AG08395 (cell line): ENCODE results near the gene RICTOR.

ENCODE experiments used
- DNase-seq: peaks from one replicate; pipeline ENCODE4 v3.0.0; 2012; ENCODE audit warnings: mixed read lengths, low spot score

Gene RICTOR

DNA sequence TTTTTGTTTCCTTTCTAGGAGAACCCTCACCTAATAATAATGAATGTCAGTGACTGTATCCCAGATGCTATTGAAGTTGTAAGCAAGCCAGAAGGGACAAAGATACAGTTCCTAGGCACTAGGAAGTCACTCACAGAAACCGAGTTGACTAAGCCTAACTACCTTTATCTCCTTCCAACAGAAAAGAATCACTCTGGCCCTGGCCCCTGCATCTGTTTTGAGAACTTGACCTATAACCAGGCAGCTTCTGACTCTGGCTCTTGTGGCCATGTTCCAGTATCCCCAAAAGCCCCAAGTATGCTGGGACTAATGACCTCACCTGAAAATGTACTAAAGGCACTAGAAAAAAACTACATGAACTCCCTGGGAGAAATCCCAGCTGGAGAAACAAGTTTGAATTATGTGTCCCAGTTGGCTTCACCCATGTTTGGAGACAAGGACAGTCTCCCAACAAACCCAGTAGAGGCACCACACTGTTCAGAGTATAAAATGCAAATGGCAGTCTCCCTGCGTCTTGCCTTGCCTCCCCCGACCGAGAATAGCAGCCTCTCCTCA lies 141.3 kb downstream of the RICTOR start:
- DNase-seq, result no peak

DNA sequence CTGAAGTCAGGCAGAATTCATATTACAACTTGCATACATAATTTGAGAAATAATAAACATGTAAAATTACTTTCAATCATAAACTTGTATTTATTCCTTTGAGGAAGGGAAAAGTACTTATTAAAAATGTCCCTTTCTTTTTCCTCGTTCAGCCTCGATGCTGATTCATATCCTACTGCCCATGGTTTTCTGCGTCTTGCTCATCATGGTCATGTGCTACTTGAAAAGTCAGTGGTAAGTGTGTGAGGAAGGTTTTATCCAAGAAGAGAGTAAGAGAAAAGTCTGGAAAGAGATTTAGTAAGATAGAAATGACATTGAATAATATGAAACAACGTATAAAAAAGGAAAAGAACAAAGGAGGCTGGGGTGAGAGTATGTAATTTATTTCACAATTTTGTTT lies 142.5 kb downstream of the RICTOR start:
- no peak for DNase-seq

DNA sequence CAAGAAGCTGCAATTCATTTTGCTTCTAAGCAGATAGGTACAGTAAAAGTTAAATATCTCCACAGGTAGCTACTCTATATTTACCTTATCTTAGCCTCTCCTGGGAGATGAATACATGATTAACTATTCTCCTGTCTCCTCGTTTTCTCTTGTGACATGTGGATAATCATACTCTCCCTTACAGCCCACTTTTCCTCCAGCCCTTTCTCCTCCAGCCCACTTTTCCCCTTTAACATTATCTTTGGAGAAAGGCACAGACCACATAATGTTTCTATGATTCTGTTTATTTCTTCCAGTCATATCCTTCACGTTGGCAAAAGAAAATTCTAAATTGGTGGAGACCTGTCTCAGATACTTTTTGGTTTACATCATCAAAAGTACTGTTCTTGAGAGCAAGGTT lies 144.4 kb downstream of the RICTOR start:
- no peak for DNase-seq

DNA sequence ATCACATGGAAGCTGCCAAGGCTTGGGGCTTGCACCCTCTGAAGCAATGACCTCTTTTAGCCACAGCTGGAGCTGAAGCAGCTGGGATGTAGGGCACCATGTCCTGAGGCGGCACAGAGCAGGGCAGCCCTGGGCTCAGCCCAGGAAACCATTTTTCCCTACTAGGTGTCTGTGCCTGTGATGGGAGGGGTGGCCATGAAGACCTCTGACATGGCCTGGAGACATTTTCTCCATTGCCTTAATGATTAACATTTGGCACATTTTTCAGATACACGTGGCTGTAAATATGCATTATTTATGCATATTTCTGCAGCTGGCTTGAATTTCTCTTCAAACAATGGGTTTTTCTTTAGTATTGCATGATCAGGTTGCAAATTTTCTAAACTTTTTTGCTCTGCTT lies 146.7 kb downstream of the RICTOR start:
- DNase-seq, result no peak

DNA sequence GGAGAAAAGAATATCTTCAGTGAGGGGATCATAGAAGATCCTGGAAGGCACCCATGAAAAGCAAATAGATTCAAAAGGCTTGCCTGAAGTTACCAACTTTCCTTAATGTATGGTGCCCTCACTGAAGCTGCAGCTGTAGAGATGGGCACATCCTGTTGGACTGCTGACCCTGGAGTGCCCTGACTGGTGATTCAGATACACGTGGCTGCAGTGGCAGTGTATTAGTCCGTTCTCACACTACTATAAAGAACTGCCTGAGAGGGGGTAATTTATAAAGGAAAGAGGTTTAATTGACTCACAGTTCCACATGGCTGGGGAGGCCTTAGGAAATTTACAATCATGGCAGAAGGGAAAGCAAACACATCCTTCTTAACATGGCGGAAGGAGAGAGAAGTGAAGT lies 148.1 kb downstream of the RICTOR start:
- DNase-seq, result no peak

DNA sequence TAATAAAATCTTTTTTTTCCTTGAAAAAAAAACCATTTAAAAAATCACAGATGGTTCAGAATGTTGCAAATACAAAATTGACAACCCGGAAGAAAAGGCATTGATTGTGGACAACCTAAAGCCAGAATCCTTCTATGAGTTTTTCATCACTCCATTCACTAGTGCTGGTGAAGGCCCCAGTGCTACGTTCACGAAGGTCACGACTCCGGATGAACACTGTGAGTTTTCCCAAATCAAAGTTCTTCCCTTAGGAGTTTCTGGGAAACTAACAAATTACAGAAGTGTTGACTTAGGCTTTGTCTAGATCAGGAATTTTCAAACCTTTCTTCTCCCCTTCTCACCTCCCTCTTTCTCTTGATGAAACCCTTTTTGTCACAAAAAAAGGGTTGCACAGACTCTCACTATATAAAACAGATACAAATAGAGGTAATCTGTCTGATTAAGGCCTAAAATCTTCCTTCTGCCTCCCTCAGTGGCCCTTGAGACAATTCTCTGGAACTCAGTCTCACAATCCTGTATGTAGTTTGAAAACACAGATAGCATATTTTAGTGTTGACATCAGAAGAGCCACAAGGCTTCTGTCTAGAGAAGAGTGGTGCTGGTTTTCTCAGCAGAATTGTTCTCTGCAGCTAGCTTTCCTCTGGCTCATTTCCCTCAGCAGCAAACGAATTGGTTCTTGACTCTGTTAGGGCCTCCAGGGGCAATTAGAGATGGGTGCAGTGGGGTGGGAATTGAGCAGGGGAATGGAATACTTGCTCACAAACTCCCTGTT lies 148.9 kb downstream of the RICTOR start:
- peak; percentile 81 for DNase-seq

DNA sequence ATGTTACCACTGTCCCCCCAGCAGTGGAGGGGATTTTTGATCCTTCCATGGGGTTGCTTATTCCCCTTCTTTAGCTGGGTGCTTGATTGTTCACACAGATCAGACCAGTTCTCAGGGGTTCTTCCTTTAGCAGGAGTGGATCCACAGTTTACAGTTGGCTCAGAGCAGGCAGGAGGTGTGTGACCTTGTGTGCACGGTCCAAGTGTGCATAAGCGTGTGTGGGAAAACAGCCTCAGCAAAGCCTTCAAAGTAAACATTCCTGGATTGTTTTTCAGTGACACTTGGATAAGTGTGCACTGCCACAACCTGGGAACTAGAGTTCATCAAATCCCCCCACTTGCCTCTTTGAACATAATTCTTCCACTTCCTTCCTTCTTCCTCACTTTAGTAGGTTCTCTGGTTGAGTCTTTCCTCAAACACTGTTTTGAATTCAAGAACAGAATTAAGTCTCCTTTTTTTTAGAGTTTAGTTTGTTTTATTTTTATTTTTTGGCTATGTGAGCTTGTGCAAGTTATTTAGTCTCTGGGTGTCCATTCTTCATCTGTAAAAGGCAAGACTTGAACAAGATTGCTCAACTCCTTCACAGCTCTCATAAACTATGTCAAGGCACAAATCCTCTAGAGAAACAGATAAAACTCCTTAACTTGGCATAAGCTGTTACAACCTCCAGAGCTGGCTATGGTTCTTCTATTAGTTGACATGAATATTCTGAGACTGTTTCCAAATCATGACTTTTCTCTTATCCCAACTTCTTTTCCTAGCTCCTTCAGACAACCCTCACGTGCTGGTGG lies 150.3 kb downstream of the RICTOR start:
- DNase-seq, result peak; percentile 21

DNA sequence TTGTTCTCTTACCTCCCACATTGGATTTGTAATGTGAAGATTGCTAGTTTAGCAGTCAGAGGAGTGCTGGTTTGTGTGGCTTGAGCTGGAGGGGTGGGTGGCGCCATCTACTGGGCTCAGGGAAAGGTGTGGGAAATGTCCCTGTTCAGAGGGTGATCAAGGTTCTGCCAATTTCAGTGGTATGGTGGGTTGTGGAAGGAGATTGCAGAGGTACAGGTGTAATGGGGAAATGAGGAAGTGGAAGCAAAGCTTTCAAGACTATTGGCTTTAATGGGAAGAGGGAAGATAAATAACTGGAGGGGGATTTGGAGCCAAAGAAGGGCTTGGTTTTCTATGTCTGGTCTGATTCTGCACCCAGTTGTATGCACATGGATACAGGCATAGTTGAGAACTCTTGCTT lies 152.0 kb downstream of the RICTOR start:
- peak; percentile 79 for DNase-seq

DNA sequence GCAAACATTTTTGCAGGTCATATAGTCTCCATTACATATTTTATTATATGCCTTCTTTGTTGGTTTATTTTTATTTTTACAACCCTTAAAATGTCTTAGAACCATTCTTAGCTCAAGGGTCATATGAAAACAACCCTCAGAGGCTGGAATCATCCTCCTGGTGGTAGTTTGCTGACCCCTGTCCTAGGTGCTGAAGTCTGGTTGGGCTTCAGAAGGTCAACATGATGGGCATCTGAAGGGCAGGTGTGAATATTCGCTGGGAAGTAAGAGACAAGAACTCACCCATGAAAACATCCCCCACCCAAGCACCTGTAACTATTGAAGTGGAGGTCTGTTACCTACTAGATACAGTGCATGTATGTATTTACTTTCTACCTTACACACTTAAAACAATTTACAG lies 153.0 kb downstream of the RICTOR start:
- DNase-seq, result no peak

DNA sequence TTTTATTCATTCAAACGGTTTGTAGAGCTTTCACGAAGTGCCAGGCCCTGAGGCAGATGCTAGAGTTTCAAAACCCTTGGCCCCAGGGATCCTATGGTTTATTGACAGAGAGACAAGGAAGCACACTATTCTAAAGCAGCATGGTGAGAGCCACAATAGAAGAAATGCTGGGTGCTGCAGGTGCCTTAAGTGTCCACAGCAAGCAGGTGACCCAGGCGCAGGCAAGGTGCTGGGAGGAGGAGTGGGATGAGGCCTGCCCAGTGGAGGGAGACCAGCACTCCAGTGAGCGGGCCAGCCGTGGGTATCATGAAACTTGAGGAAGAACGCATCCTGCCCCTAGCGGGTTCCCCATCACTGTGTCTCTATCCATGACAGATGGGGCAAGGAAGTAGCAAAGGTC lies 157.4 kb downstream of the RICTOR start:
- DNase-seq, result no peak

DNA sequence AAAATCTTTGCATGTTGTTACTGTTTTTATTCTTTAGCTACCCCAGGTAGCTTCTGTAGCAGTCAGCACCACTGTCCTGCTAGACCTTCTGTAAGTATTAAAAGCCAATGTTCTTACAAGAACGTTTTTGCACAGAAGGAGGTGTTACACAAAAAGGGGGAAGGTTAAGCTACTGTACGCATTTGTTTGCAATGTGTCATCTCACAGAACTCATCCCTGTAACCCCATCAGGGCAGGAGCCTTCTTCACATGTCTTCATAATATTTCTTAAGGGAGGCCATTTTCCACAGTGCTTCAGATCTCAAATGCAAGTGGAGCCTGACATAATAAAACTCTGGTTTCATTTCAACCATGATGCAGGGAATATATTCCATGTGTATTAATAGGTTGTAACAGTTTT lies 160.5 kb downstream of the RICTOR start:
- DNase-seq, result no peak

DNA sequence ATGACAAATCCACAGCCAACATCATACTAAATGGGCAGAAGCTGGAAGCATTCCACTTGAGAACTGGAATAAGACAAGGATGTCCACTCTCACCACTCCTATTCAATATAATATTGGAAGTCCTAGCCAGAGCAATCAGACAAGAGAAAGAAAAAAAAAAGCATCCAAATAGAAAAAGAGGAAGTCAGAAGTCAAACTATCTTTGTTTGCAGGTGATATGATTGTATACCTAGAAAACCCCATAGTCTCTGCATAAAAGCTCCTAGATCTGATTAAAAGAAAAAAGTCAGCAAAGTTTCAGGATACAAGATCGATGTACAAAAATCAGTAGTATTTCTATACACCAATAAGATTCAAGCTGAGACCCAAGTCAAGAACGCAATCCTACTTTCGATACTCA lies 162.3 kb downstream of the RICTOR start:
- DNase-seq, result no peak

DNA sequence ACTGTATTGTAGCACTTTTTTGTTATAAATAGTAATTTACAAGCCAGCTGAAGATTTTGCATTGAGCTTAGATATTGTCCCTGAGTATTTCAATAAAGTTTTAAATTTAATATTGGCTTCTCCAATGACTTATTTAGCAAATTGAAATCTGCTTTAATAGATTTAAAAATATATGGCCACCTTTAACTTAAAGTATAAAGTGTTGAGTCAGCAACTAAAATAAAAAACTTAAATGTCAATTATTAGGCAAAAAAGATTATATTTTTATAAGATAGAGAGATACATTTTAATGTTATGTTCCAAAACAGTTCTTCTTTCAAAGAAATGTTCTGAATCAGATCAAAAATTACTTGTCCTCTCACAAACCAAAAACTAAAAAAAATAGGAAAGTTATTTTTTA lies 167.7 kb downstream of the RICTOR start:
- no peak for DNase-seq

DNA sequence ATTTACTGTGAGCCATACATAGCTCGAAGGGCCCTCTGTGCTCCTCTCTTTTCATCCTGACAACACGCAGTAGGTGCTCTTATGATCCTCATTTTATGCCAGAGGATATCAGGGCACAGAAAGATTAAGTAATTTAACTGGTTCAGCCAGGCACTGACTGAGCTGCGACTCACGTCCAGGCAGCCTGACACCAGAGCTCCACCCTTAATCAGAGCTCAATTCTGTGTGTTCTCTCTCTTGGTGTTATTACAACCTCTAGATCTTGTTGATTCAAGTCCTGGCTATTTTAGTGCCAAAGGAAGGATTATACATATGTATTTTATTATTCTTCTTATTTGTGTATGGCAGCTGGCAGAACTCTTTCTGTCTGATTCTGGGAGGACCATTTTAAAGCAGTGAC lies 168.7 kb downstream of the RICTOR start:
- DNase-seq, result peak; percentile 16

DNA sequence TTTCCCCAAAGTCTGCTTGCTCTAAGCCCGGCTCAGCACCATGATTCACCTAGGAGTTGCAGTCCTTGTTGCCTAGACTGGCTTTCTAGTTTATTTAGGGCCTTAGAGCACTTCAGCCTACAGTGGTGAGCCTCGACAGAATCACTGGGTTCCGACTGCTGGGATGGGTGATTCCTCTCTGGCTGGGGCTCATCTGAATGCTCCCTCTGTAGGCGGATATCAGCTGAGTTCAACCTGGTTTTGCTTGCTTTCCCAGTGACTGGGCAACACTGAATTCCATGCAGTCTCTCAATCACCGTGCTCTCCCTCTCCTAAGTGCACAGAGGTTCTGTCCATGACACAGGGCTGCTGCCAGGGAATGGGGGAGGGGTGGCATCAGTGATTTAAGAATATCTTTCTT lies 174.3 kb downstream of the RICTOR start:
- no peak for DNase-seq

DNA sequence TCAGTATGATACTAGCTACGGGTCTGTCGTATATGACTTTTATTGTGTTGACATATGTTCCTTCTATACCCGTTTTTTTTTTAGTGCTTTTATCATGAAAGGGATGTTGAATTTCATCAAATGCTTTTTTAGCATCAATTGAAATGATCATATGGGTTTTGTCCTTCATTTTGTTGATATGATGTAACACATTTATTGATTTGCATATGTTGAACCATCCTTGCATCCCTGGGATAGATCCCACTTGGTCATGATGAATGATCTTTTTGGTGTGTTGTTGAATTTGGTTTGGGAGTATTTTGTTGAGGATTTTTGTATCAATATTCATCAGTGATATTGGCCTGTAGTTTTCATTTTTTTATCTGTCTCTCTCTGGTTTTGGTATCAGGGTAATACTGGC lies 177.4 kb downstream of the RICTOR start:
- DNase-seq, result no peak

DNA sequence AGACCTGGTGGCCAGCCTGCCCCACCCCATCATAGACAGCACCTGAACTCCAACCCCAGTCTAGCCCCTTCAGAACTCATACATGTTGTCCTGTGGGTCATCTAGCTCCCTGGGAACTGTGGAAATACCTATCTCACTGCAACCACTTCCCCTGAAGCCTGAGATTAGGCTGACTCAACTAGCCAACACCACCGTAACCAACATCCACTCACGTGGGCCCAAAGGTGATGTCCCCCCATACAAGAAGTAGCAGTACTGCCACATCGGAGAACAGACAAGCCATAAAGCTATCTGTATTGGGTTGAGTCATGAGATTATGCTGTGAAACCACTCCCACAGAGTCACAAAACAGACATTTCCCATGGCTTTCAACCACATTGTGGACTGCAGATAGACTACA lies 181.8 kb downstream of the RICTOR start:
- DNase-seq, result no peak

DNA sequence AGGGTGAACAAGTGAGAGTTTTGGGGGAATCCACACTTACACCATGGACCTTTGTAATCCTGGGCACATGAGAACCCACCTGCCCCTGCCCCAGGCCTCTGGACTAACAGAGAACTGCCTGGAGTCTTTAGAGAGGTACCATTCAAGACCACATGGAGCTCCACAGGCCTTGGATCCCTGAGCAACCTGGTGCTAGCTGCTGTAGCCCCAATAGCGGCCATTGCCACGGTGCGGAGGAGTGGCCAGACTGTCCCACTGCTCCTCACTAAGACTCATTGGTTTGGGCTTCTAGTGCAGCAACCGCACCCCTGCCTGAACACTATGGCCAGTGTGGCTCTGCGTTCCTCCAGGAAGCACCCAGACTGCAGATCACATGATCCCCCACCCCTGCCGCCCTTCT lies 182.6 kb downstream of the RICTOR start:
- DNase-seq, result no peak

DNA sequence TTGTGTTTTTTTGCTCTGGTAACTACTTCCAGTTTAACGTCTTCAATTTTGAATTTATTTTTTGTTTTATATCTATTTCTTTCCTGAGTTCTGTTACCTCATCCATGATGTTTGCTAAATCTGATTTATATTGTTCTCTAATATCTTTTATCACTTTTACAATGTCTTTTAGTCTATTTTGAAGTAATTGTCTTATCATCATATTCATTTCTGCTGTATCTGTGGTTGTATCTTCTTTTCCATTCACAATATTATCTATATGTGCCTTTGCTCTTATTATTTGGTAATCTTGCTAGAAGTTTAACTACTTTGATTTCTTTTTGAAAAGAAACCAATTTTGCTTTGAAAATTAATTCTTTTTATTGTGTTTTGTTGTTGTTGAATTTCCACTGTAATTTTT lies 184.8 kb downstream of the RICTOR start:
- DNase-seq, result no peak

DNA sequence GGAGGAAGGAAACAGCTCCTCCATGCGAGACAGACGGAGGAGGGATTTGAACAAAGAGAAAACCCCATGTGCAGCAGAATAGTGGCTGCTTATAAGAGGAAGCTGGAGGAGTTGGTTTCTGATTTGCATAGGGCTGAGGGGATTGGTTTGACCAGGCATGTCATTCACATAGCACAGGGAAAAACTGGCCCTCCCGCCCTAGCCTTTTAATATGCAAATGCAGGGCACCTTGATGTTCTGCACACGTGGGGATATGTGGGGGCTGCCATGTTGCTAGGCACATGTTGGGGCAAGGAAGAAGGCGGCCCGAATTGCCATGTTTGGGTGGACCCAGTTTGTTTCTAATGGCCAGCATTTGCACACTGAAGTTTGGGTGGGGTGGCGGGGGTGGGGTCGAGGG lies 186.2 kb downstream of the RICTOR start:
- no peak for DNase-seq
